Fibroblast of skin of left quadriceps (primary cell): Measurements from ENCODE around the gene CCL18.
"Not testable (repeated sequence)": the region's sequence is repeated elsewhere in the genome, so short reads cannot be mapped to it uniquely, and the experiment has no call there.

Experiments
- DNase-seq, 2 experiments: peaks; one replicate each; pipeline ENCODE4 v3.0.0-alpha.2; 2013; ENCODE audit warnings: low read depth in 2 of 2

Gene CCL18

DNA sequence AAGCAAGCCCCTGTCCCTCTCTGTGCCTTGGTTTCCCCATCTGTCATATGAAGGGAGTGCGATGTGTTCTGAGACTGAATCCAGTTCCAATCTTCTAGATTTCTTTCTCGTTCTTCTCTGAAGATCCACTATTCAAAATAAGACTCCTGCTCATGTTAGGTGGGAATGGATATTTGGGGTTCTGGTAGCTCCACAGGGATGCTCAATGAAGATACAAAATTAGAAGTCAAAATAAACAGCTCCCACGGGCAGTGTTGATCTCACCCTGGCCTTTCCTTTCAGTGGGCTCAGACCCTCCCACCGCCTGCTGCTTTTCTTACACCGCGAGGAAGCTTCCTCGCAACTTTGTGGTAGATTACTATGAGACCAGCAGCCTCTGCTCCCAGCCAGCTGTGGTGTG is 40.2 kb downstream of the CCL18 start:
- DNase-seq: not testable (repeated sequence)

DNA sequence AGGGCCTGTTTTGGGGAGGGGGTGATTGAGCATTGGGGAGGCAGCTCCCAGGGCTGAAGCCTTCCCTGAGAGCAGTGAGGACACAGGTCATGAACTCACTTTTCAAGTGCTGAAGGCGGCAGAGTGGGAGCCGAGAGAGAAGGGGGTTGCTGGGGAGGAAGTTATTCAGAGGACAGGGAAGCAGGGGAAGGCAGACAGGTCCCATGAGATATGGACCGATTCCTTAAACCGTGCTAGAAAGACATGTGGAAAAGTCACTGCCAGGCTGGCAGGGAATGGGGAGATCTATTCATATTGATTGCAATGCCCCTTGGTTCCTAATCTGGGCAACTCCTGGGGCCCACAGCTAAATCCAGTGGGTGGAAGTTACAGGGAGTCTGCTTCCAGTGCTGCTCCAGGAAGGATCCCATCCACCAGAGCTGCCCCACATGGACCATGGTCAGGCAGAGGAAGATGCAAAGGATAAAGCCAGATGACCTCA is 40.7 kb downstream of the CCL18 start:
- no peak for DNase-seq

DNA sequence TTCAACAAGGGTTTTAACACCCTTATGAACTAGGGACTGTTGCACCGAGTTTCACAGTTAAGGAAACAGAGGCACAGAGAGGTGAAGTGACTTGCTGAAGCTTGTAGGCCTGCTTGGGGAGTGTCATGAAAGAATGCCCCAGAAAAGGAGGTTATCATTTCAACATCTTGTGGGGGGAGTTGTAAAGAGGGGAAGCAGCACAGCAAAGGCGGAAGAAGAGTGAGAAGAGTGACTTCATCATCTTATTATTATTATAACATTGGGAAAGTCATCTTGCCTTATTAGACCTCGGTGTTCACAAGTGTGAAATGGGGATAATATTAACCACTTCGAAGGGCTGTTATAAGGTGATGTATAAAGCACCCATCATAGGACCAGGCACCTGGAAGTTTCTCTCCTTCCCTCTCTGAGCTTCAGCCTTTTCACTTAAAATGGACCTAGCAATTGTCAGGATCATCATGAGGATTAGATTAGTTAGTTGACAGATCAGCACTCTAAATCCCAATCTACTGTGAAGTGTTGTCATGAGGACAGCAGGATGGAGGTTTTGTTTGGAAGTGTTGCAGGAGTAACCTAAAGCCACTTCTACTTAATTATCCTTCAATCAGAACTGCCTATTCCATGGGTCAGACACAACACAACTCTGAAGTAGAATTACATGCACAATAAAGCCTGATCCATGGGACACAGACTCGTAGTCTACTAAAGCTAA is 41.9 kb downstream of the CCL18 start:
- DNase-seq: no peak

DNA sequence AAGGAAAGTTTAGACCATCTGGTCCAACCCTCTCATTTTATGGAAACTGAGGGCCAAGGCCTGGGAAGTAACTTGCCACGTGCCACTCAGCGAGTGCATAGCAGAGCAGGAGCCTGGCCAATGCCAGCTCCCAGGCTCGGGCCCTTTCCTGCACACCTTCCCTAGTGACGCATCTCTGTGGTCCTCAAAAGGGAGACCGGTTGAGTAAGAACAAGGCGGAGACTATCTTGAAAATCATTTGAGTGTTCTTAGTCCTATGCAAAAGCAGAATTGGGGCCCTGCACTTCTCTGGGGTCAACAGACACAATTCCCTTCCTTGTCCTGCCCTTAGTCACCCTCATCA is 42.4 kb downstream of the CCL18 start:
- DNase-seq: no peak

DNA sequence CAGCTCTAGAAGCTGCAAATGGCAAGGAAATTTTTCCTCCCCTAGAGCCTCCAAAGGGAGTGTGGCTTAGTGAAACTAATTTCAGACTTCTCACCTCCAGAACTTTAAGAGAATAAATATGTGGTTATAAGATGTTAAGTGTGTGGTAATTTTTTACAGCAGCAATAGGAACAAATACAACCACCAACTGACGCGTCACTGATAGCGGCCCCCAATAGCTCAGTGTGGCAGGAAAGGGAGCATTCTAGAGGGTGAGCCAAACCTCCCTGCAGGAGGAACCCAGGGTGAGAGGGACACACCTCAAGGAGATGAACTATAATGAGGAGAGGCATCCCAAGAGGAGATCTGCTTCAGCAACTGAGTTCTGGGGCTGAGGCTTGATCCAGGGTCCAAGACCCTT is 43.6 kb downstream of the CCL18 start:
- DNase-seq: no peak

DNA sequence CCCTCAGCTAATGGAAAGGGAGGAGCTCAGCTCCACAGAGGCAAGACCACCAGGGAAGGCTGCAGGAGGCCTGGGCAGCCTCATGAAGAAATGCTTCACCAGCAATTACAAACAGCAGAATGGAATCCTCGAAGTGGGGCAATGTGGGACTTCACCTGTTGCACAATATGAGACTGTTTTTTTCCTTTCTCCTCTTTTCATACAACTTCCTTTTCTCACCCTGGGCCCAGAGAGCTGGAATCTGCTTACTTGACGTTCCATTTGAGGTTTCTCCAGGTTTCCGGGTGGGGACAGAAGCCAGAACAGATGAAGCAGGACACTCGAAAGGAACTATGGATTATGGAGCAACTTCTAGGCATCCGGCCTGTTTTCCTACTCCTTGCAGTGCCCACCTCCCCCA is 44.2 kb downstream of the CCL18 start:
- DNase-seq: not testable (repeated sequence)

DNA sequence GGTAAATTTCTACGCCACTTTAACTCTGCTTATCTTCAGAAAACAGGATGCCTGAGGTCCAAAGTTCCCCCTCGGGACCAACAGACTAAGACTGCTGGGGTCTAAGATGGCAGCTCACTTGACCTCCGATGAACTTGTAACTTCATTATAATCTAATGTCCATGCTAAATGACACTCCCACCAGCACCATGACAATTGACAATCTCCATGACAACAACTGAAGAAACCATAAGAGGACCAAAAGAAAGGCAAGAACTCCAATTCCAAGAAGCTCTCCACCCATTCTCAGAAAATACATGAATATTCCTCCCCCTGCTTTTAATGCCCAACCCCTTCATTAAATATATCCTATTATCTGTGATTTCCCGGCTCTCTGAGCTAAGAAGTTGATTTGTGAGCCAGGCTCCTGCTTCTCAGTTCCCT is 47.0 kb downstream of the CCL18 start:
- DNase-seq: no peak

DNA sequence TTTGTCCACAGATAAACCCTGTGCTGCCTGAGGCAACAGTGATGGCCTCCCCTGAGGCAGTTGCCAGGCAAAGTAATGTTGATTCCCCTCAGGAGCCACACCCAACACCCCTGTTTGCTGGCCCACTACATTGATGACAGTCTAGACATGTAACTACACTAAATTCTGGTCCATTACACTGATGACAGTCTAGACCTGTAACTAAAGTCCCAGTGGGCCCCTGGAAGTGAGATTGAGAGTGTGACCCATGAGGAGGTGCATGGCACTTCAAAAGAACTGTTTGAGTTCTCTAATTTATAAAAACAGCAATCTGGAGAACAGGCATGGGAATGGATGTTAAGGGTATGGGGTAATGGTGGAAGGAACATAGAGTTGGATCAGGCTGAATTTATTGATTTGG is 48.5 kb downstream of the CCL18 start:
- DNase-seq: no peak

DNA sequence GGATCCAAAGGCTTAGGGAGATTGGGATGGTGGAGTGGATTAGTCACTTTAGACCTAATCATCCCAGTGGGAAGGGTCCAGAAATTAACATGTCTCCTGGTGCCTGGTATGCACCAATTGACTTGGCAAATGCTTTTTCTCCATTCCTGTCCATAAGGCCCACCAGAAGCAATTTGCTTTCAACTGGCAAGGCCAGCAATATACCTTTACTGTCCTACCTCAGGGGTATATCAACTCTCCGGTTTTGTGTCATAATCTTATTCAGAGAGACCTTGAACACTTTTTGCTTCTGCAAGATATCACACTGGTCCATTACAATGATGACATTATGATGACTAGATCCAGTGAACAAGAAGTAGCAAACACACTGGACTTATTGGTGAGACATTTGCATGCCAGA is 49.1 kb downstream of the CCL18 start:
- DNase-seq: not testable (repeated sequence)

DNA sequence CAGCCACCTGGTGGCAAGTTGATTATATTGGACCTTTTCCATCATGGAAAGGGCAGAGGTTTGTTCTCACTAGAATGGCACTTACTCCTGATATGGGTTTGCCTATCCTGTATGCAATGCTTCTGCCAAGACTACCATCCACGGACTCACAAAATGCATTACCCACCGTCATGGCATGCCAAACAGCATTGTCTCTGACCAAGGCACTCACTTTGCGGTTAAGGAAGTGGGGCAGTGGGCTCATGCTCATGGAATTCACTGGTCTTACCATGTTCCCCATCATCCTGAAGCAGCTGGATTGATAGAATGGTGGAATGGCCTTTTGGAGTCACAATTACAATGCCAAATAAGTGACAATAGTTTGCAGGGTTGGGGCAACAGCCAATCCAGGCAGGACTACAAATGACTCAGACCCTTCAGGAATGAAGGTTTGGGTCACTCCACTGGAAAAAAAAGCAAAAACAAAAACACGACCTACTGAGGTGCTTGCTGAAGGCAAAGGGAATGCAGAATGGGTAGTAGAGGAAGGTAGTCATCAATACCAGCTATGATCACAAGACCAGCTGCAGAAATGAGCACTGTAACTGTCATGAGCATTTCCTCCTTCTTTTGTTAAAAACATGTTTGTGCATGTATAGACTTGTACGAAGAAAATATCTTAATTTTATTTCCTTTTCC is 51.0 kb downstream of the CCL18 start:
- DNase-seq: not testable (repeated sequence)

DNA sequence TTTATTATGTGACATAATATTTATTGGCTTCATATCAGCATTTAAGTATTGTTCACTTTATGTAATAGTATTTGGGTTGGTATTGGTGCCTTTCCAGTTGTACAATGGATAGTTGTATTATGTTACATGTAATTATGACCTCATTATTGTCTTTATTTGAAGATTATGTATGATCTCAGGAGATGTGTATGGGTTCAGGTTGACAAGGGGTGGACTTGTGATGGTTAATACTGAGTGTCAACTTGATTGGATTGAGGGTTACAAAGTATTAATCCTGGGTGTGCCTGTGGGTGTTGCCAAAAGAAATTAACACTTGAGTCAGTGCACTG is 51.5 kb downstream of the CCL18 start:
- not testable (repeated sequence) for DNase-seq

DNA sequence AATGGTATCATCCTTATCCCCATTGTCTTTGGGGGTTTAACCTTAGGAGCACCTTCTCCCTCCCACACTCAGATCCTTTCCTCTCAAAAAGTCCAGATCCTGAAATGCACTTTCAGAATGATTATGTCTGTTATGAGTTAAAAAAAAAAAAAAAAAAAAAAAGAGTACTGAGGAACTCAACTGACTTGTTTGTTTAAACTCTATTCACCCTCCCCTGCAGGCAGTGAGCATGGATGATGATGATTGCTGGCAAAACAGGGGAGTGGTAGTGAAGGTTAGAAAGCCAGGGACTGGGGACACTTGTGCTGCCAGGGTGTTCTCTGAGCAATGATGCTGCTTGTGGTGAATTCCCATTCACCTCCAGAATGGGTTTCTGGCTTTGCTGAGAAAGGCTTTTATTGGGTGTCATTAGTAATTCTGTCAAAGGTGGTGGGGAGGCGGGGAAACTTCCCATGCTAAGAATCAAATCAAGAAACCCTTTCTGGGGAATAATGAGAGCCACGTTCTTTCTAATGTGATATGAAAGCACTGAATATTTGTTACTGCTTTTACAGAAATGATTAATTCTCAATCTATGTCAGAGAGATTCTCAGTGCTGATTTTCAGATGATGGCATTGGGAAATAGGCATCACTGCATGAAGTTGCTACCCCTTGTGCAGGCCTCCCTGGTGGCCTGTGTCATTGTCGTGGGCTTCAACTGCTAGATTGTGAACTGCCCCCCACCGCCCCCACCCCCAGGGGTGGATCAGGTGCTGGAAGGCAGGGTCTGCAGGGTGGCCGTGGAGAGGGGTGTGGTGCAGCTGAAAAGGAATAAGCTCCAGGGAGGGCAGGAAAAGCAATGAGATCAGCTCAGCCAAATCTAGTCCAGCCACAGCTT is 53.7 kb downstream of the CCL18 start:
- DNase-seq: no peak

DNA sequence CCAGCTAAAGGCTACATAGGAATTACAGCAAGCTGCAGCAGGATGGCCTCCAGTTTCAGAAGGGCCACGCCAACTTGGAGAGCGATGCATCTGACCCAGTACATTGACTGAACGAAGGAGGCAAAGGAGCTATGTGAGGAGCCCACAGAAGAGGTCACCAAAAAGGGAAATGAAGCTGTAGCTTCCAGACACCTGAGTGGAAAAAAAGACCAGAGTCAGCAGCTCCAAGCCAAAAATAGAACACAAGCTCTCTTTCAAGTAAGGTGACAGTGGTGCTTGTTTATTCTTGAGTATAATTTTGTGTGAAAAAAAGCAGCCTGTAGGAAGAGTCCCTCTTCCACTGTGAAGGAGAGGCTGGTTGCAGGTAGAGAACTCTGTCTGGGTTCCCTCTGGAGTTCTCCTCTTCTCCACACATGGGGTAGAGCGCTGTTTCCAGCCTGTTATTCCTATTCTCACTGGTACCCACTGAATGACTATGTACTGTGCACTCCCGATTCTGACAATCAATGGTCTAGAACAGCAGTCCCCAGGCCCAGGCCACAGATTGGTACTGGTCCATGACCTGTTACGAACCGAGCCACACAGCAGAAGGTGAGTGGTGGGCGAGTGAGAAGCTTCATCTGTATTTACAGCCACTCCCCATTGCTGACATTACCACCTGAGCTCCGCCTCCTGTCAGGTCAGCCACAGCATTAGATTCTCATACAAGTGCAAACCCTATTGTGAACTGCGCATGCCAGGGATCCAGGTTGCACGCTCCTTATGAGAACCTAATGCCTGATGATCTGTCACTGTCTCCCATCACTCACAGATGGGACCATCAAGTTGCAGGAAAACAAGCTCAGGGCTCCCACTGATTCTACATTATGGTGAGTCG is 54.6 kb downstream of the CCL18 start:
- no peak for DNase-seq

DNA sequence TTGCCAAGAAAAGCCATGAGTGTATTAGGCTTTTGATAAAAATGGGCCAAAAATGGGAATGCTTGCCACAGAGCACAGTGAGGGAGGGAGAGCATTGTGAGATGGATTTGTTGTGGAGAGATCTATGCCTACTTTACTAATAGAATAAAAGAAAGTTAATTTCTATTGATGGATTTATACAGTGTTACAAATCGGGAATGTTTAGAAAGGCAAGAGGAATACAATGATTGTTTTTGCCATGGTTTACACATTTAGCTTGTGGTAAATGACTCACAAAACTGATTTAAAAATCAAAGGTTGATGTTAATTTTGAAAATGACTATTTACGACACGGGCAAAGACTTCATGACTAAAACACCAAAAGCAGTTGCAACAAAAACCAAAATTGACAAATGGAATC is 56.1 kb downstream of the CCL18 start:
- DNase-seq: no peak

DNA sequence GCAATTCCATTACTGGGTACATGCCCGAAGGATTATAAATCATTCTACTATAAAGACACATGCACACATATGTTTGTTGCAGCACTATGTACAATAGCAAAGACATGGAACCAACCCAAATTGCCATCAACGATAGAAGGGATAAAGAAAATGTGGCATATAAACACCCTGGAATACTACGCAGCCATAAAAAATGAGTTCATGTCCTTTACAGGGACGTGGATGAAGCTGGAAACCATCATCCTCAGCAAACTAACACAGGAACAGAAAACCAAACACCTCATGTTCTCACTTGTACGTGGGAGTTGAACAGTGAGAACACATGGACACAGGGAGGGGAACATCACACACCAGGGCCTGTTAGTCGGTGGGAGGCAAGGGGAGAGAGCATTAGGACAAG is 57.0 kb downstream of the CCL18 start:
- not testable (repeated sequence) for DNase-seq
